Measurements from ENCODE around the gene CNTRL. TPM values are rescaled to one million over a fixed set of nuclear protein-coding genes. Genes with fewer than 3 reads are reported as not detected.

The CNTRL gene
- polyA plus RNA-seq, 1 donor from 2014 or later = 16.0 TPM

GRCh38 chr9:121210536-121210935 lies 135.8 kb downstream of the CNTRL start:
- TF ChIP-seq REST (IDR thresholded peaks at IDR 0.05; ENCODE audit: borderline replicate concordance) = no peak

GRCh38 chr9:121213136-121213806 lies 138.5 kb downstream of the CNTRL start:
- Histone ChIP-seq H3K9me2 (ENCODE audit: insufficient read depth, low read length) (no peaks in the 10 kb centered on the region), H3K27ac (ENCODE audit: low read length) (no peak overlapping the region), H3K27me3 (ENCODE audit: insufficient read depth, low read depth, low read length) (no peaks in the 10 kb centered on the region), H3K4me3 (ENCODE audit: low read length) (no peak overlapping the region), H3K9ac (ENCODE audit: low read length) (no peak overlapping the region), H3K79me2 (replicated peaks; ENCODE audit: insufficient read depth, low read length) (no peaks in the 10 kb centered on the region), H3F3A (ENCODE audit: insufficient read depth, low read length, poor library complexity, severe bottlenecking) (no peaks in the 10 kb centered on the region), H4K20me1 (ENCODE audit: insufficient read depth) (no peaks in the 10 kb centered on the region), H3K9me3 (ENCODE audit: low read length) (no peaks in the 10 kb centered on the region), H2AFZ (ENCODE audit: low read depth, low read length) (no peak overlapping the region), H3K36me3 (ENCODE audit: insufficient read depth, low read length) (no peaks in the 10 kb centered on the region), H3K4me2 (ENCODE audit: low read length) (no peak overlapping the region)
- TF ChIP-seq EP300 (conservative IDR thresholded peaks at IDR 0.05; ENCODE audit: poor library complexity, severe bottlenecking) (no peak), MXI1 (conservative IDR thresholded peaks at IDR 0.05; ENCODE audit: poor library complexity, severe bottlenecking) (no peak), RAD21 (conservative IDR thresholded peaks at IDR 0.05) (peak; percentile 85), EZH2 (IDR thresholded peaks at IDR 0.05; ENCODE audit: borderline replicate concordance, insufficient read depth, low read length, poor library complexity, severe bottlenecking) (no peak), CTCF (IDR thresholded peaks at IDR 0.05; ENCODE audit: poor library complexity, severe bottlenecking) (peak; percentile 84), TAF1 (IDR thresholded peaks at IDR 0.05; ENCODE audit: low read depth) (no peak), SMC3 (conservative IDR thresholded peaks at IDR 0.05; ENCODE audit: poor library complexity) (peak; percentile 93), POLR2AphosphoS5 (IDR thresholded peaks at IDR 0.05) (no peak), REST (IDR thresholded peaks at IDR 0.05; ENCODE audit: borderline replicate concordance) (no peak)

More at GRCh38 chr9:121210536-121210935, 135.8 kb downstream of the CNTRL start:
- no peaks in the 10 kb centered on the region for H3K36me3 ChIP-seq (ENCODE audit: insufficient read depth, low read length)
- H3K27ac ChIP-seq (ENCODE audit: low read length) = no peak overlapping the region
- no peaks in the 10 kb centered on the region for H3K9me3 ChIP-seq (ENCODE audit: low read length)
- H4K20me1 ChIP-seq (ENCODE audit: insufficient read depth) = no peaks in the 10 kb centered on the region
- no peak overlapping the region for H3K4me2 ChIP-seq (ENCODE audit: low read length)
- no peak overlapping the region for H2AFZ ChIP-seq (ENCODE audit: low read depth, low read length)
- H3K9me2 ChIP-seq (ENCODE audit: insufficient read depth, low read length) = no peaks in the 10 kb centered on the region
- no peak overlapping the region for H3K9ac ChIP-seq (ENCODE audit: low read length)
- no peaks in the 10 kb centered on the region for H3K79me2 ChIP-seq (replicated peaks; ENCODE audit: insufficient read depth, low read length)
- H3K27me3 ChIP-seq (ENCODE audit: insufficient read depth, low read depth, low read length) = no peaks in the 10 kb centered on the region
- no peaks in the 10 kb centered on the region for H3F3A ChIP-seq (ENCODE audit: insufficient read depth, low read length, poor library complexity, severe bottlenecking)
- H3K4me3 ChIP-seq (ENCODE audit: low read length) = no peak overlapping the region

Measured in neural cell (in vitro differentiated cells).